Measurements from ENCODE around the gene MROH2A.

DNA sequence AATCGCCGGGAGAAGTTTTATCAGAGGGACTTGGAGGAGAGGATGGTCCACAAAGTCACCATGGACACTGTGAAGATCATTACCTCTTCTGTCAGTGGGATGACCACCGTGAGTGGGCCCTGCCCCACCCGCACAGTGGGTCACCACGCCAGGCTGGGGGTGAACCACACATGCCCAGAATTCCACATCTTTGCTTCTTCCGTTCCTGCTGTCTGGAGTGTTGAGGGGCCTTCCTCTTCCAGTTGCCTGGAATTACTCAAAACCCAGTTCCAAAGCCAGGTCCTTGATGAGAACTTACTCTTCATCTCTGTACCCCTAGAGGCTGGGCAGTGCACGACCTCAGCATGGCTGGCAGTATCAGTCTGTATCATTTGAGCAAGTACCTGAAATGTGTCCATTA, 22.1 kb downstream of the MROH2A start:
- no peak for TF ChIP-seq JUND (IDR thresholded peaks at IDR 0.05; ENCODE audit: borderline replicate concordance, low read depth, low read length)
- TF ChIP-seq JUND (tag; IDR thresholded peaks at IDR 0.05; ENCODE audit: borderline replicate concordance, low read depth, low read length), result no peak
- no peak for TF ChIP-seq POLR2A (conservative IDR thresholded peaks at IDR 0.05)
- TF ChIP-seq, protein P1, sequence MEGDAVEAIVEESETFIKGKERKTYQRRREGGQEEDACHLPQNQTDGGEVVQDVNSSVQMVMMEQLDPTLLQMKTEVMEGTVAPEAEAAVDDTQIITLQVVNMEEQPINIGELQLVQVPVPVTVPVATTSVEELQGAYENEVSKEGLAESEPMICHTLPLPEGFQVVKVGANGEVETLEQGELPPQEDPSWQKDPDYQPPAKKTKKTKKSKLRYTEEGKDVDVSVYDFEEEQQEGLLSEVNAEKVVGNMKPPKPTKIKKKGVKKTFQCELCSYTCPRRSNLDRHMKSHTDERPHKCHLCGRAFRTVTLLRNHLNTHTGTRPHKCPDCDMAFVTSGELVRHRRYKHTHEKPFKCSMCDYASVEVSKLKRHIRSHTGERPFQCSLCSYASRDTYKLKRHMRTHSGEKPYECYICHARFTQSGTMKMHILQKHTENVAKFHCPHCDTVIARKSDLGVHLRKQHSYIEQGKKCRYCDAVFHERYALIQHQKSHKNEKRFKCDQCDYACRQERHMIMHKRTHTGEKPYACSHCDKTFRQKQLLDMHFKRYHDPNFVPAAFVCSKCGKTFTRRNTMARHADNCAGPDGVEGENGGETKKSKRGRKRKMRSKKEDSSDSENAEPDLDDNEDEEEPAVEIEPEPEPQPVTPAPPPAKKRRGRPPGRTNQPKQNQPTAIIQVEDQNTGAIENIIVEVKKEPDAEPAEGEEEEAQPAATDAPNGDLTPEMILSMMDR (IDR thresholded peaks at IDR 0.05 in 2 of 3, conservative IDR thresholded peaks at IDR 0.05 in 1 of 3; ENCODE audit: insufficient read depth in 2 of 3, low read depth in 1 of 3, low read length in 3 of 3), result no peak
- TF ChIP-seq, protein P2, sequence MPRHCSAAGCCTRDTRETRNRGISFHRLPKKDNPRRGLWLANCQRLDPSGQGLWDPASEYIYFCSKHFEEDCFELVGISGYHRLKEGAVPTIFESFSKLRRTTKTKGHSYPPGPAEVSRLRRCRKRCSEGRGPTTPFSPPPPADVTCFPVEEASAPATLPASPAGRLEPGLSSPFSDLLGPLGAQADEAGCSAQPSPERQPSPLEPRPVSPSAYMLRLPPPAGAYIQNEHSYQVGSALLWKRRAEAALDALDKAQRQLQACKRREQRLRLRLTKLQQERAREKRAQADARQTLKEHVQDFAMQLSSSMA (CRISPR knock-in tag; IDR thresholded peaks at IDR 0.05), result no peak
- TF ChIP-seq, protein P3, sequence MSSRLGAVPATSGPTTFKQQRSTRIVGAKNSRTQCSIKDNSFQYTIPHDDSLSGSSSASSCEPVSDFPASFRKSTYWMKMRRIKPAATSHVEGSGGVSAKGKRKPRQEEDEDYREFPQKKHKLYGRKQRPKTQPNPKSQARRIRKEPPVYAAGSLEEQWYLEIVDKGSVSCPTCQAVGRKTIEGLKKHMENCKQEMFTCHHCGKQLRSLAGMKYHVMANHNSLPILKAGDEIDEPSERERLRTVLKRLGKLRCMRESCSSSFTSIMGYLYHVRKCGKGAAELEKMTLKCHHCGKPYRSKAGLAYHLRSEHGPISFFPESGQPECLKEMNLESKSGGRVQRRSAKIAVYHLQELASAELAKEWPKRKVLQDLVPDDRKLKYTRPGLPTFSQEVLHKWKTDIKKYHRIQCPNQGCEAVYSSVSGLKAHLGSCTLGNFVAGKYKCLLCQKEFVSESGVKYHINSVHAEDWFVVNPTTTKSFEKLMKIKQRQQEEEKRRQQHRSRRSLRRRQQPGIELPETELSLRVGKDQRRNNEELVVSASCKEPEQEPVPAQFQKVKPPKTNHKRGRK (tag; IDR thresholded peaks at IDR 0.05), result no peak
- TF ChIP-seq, protein P4, sequence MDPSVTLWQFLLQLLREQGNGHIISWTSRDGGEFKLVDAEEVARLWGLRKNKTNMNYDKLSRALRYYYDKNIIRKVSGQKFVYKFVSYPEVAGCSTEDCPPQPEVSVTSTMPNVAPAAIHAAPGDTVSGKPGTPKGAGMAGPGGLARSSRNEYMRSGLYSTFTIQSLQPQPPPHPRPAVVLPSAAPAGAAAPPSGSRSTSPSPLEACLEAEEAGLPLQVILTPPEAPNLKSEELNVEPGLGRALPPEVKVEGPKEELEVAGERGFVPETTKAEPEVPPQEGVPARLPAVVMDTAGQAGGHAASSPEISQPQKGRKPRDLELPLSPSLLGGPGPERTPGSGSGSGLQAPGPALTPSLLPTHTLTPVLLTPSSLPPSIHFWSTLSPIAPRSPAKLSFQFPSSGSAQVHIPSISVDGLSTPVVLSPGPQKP (CRISPR knock-in tag; IDR thresholded peaks at IDR 0.05), result no peak
- no peak for TF ChIP-seq ZNF830 (CRISPR knock-in tag; IDR thresholded peaks at IDR 0.05)
